ENCODE measurements around the gene CS.

Gene CS

DNA sequence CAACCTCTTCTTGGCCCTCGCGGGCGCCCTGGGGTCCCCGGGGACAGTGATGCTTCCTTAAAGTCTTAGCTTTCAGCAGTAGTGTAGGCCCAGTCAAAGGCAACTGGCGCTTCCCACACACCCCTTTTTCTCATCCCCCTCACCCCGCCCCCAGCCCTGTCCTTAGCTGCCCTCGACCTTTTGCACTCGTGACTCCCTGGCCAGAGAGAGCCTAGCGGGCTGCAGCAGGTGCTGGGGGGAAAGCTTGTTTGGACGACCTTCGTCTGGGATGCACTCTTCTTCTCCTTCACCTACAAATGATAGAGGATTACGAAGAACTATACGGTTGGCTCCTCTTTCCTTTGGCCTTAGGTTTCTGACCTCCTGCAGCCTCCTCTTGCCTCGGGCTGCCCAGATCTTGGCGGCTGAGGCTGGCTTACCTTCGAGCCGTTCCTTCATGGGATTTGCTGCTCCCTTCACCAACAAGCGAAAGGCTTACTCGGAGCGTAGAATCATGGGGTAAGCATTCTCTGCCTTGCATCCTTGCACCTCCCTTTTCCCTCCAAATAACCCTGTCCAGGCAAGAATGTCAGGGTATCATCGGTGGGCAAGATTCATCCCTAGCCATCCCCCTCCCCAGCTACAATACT lies 32.6 kb downstream of the CS start:
- TF ChIP-seq GATA2 (IDR thresholded peaks at IDR 0.05; ENCODE audit: low read depth, low read length) (no peak), GATA3 (IDR thresholded peaks at IDR 0.05; ENCODE audit: low read depth, low read length) (no peak)

DNA sequence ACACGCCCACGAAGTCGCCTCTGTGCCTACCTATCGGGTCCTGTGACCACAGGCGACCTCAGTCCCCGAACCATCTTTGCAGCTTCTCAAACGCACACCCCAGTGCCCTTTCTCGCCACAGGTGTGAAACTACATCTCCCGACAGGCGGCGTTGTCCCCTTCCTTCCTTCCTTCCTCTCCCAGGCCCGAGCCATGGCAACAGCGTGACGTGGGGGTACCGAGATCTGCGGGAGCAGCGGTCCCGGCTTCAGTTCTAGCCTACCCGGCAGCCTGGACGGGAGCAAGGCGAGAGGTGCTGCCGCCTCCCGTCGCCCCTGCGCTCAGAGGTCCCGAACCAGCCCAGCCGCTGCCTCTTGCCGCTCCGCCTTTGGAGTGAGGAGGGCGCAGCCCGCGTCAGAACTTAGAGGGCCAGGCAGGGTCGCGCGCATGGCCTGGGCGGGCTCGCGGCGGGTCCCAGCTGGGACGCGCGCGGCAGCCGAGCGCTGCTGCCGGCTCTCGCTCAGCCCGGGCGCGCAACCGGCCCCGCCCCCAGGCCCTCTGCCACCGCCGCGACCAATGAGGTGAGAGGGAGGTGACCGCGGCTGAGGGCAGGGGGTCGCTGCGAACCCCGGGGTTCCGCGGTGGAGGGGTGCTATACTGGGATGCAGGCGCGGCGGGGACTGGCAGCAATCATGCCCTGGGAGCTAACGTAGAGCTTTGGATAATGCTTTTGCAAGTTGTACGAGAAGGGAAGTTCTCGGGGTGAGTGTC lies 33.3 kb downstream of the CS start, which contains the start of gene COQ10A:
TSS of gene COQ10A (plus strand) at position 250 of the 750 bp plus-strand sequence. CDS start at position 427, 177 bp downstream.
- TF ChIP-seq GATA2 (IDR thresholded peaks at IDR 0.05; ENCODE audit: low read depth, low read length) = no peak
- no peak for TF ChIP-seq GATA3 (IDR thresholded peaks at IDR 0.05; ENCODE audit: low read depth, low read length)

DNA sequence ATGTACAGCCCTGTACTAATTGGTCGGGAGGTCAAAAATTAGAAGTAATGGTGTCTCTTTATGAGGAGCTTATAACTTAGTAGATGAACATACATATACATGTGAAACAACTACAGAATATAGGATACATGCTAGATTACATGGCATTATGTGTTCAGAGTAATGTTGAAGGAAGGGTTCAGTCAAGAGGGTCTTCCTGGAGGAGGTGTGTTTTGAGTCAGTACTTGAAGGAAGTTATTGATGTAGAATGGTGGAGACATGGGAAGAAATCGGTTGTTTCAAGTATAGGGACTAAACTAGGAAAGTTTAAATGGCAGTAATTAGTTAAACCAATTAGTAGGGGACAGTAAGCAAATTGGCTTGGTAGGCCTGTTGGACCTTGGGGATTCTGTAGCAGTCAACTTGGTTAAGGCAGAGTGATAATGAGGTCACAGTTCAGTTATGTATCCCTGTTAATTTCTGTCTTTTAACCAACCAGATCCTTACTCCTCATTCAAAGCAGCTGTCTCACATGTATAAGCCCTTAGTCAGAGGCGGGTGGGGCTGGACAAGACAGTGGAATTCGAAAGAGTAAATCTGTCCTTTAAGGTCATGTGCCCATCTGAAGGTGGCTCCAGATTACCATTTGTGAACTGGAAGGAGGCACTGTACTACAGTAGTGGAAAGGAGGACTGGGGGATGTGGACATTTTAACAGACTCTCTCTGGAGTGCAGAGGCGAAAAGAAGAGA lies 38.5 kb downstream of the CS start:
- no peak for TF ChIP-seq GATA3 (IDR thresholded peaks at IDR 0.05; ENCODE audit: low read depth, low read length)

DNA sequence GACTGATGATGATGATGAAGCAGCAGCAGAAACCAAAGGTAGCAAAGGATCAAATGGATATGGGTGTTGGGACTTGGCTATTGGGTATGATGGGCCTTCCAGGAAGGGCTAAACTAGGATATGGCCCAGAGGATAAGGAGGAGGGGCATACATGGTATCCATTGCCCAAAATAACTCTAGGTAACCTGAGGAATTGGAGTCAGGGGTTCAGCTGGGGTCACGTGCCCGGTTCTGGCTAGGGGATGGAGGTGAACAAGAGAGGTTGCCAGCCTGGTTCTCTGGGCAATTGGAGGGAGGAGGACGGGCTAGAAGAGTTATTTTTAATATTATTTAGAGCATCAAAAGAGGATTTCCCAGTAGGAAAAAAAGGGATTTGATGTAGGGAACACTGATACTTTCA lies 39.2 kb downstream of the CS start:
- no peak for TF ChIP-seq GATA3 (IDR thresholded peaks at IDR 0.05; ENCODE audit: low read depth, low read length)
- TF ChIP-seq GATA2 (IDR thresholded peaks at IDR 0.05; ENCODE audit: low read depth, low read length) = no peak

DNA sequence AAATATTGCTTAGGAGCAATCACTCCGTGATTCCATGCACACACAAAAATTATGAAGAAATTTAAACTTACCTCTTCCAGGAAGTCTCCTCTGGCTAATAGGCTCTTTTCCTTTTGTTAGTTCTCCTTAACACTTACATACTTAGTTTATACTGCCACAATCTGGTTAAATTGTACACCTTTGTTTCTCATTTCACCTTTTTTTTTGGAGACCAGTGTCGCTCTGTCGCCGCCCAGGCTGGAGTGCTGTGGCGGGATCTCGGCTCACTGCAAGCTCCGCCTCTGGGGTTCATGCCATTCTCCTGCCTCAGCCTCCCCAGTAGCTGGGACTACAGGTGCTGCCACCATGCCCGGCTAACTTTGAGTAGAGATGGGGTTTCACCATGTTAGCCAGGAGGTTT lies 39.8 kb downstream of the CS start:
- TF ChIP-seq GATA2 (IDR thresholded peaks at IDR 0.05; ENCODE audit: low read depth, low read length) (no peak), GATA3 (IDR thresholded peaks at IDR 0.05; ENCODE audit: low read depth, low read length) (no peak)

DNA sequence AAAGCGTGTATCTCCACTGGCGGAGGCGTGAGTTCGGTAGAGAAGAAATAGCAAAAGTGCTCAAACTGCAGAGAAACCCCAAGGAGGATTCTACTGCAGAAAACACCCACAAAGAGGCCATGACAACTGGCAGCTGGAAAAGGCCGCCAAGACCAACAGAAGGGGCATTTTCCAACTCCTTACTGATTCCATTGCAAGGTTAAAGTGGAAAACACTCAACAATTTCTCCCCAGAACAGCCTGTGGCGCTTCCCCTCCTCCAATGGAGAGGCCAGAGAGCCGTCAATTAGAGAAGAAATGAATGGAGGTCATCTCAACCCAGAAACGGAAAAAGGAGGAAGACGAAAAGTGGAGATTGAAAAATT lies 41.3 kb downstream of the CS start:
- no peak for TF ChIP-seq GATA3 (IDR thresholded peaks at IDR 0.05; ENCODE audit: low read depth, low read length)
- TF ChIP-seq GATA2 (IDR thresholded peaks at IDR 0.05; ENCODE audit: low read depth, low read length) = no peak

DNA sequence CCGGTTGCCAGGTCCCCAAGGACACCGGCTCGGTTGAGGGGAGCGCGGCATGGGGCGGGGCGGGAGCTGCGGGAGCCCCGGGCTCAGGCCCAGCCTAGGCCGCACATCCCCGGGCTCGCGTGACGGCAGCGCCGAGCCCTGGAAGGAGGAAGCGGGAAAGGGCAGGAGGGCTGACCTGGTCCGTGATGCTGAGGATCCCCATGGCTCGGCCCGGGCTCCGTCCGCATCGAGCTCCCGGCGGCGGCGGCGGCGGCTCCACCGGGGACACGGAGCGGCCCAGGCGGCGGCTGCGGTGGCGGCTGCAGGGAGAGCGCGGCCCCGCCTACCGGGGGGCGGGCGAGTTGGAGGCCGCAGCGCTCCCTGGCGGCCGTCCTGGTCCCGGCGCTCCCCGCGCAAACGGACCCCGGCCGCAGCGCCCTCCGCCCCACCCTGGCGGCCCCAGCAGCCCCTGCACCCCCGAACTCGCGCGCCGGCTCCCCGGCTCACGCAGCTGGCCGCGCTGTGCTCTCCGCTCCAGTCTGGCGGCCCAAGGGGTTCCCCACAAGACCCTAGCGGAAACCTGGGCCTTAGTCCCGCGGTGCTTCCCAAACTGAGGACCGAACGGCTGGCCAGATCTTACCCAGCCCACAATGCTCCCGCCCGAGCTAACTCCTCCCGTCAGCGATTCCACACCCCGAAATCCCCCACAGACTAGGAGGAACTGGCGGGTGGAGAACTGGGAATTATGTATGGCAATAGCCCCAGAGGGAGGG lies 41.9 kb downstream of the CS start, which contains the start of gene ANKRD52:
TSS of gene ANKRD52 (minus strand) at position 317 of the 752 bp plus-strand sequence. CDS start at position 202, 115 bp downstream.
- TF ChIP-seq GATA3 (IDR thresholded peaks at IDR 0.05; ENCODE audit: low read depth, low read length) = no peak
- no peak for TF ChIP-seq GATA2 (IDR thresholded peaks at IDR 0.05; ENCODE audit: low read depth, low read length)

DNA sequence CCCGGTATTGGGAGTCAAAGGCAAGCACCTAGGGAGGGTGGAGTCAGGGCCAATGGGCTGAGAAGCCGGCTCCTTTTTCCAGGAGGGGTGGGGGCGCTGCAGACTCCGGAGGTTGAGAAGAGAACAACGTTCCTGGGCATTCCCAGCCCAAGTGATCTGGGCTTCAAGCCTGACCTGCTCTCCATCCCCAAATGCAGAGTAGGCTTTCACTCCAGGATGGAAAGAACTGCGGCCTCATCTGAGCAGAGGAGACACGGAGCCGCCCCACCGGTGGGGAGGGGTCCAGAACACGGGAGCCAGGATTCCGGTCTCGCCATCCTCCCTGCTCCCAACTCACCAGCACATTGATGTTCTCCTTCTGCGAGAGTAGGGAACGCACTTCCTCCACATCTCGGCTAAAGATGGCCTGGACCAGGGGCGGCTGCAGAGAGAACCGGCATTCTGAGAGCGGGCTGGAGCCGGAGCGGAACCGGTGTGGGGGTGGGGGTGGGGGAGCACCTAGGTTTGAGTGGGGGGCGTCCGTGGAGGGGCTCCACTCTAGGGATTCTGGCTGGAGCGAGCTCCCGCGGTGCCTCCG lies 42.6 kb downstream of the CS start:
- no peak for TF ChIP-seq GATA3 (IDR thresholded peaks at IDR 0.05; ENCODE audit: low read depth, low read length)
- no peak for TF ChIP-seq GATA2 (IDR thresholded peaks at IDR 0.05; ENCODE audit: low read depth, low read length)

DNA sequence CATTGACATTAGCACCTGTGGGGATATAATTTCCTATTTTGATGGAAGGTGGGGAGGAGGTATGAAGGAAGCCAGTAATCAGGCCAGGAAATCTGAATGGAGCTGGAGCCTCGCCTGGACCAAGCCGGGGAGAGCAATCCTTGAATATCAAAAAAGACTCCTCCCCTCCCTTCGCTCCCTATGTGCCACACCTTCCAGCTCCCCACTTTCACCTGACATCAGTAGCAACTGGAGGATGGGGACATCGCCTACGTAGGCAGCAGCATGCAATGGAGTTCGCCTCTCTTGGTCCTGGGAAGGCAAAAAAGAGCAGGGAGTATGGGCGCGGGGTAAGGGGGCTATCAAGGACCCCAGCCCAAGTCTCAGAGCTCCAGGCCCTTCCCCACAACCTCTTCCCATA lies 43.1 kb downstream of the CS start:
- no peak for TF ChIP-seq GATA3 (IDR thresholded peaks at IDR 0.05; ENCODE audit: low read depth, low read length)
- TF ChIP-seq GATA2 (IDR thresholded peaks at IDR 0.05; ENCODE audit: low read depth, low read length) = no peak

DNA sequence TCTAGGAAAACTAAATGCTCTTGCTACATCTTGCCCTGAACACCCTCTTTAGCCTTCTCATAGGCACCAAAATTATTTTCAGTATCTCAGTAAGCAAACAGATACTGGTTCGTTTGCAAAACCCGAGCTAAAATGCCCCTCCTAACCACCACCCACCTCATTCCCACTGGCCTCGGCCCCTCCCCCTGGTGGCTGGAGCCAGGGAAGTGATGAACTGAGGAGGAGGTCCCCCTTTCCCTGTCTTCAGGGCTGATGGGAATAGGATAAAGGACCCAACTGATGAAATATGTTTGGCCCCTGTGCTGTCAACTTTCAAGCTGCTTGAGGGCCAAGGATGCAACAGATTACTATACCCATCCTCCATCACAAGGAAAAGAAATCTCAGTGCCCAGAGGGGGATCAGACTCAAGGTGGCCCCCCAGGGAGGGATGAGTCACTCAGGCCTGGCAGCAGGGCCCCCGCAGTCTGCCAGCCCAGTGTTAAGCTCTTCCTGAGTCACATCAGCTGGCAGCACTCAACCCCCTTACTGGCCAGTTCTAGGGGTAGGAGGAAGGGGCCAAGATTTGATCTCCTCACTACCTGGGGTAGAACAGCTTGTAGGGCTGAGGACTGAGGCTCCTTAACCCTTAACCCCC lies 43.7 kb downstream of the CS start:
- no peak for TF ChIP-seq GATA3 (IDR thresholded peaks at IDR 0.05; ENCODE audit: low read depth, low read length)
- no peak for TF ChIP-seq GATA2 (IDR thresholded peaks at IDR 0.05; ENCODE audit: low read depth, low read length)

DNA sequence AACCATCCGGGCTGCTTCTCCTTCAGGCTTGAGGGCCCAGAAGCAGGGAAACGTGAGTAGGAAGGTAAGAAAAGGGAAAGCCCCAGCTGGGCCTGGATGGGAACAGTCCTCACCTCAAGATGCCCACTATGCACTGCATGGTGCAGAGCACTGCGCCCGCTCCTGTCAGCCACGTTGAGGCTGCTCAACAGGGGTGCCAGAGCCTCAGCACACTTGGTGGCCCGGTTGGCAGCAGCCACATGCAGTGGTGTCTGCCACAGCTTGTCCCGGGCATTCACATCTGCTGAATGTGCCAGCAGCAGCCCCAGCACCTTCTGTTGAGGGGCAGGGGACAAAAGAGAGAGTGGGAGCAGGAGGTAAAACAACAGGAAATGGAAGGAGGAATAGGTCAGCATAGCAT lies 44.5 kb downstream of the CS start:
- TF ChIP-seq GATA3 (IDR thresholded peaks at IDR 0.05; ENCODE audit: low read depth, low read length) (no peak), GATA2 (IDR thresholded peaks at IDR 0.05; ENCODE audit: low read depth, low read length) (no peak)

DNA sequence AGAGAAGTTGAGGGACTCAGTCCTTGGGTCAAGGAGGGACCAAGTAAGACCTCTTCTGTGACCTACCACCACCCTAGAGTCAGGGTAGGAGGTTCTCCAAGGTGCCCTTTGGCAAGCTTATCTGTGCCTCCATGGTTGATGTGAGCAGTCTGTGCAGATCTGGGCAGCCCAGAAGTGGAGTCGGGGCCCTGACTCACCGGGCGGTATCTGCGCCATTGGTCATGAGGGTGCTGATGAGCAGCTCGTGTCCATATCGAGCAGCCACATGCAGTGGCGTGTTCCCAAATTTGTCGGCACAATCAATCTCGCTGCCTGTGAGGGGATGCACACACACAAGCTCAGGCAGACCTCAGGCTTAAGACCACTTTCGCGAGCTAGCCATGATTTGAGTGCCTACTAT lies 47.0 kb downstream of the CS start:
- TF ChIP-seq GATA2 (IDR thresholded peaks at IDR 0.05; ENCODE audit: low read depth, low read length) = no peak
- TF ChIP-seq GATA3 (IDR thresholded peaks at IDR 0.05; ENCODE audit: low read depth, low read length) = no peak

DNA sequence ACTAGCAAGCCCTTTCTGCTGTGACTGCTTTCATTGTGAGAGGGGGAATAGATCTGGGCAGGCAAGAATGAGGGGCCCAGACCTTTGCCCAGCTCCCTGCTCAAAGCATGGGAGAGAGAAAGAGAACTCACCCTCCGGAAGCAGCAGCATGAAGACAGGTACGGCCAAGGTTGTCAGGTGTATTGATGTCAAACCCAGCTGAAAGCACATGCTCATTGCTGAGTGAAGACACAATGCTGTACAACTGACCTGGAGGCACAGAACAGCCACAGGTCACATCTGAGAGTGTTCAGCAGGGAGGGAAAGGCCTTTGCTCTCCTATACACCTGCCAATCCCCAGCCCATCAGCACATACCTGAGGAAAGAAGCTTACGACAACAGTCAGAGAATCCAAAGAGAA lies 47.5 kb downstream of the CS start:
- no peak for TF ChIP-seq GATA2 (IDR thresholded peaks at IDR 0.05; ENCODE audit: low read depth, low read length)
- no peak for TF ChIP-seq GATA3 (IDR thresholded peaks at IDR 0.05; ENCODE audit: low read depth, low read length)
